HEK293T (cell line): ENCODE results near the gene HCN3.
A peak's percentile ranks its signal among the peaks of the same experiment; 100 is the strongest.

Experiments
- CTCF ChIA-PET: fragments of 350-600 bp; formaldehyde crosslinking; extraction: SDS; loops from one replicate; lab custom pipeline; 2021; ENCODE audit warnings: antibody characterized with exemption, inconsistent platforms; lab: Yijun Ruan, JAX
- POLR2A ChIA-PET: fragments of 350-600 bp; formaldehyde crosslinking; extraction: SDS; loops from one replicate; lab custom pipeline; 2020; ENCODE audit warnings: antibody characterized with exemption, inconsistent platforms; lab: Yijun Ruan, JAX
- DNase-seq: peaks from one replicate; pipeline ENCODE4 v3.0.0; 2012; ENCODE audit warnings: mixed read lengths; ENCODE audit errors: extremely low spot score
- ARNT ChIP-seq: fragments of 450-650 bp; IDR thresholded peaks from 2 replicates; pipeline ENCODE4 v1.6.1; 2017; ENCODE audit warnings: mild to moderate bottlenecking
- BHLHE40 ChIP-seq: fragments of 450-650 bp; IDR thresholded peaks from 2 replicates; pipeline ENCODE4 v1.6.1; 2016; ENCODE audit warnings: mild to moderate bottlenecking, moderate library complexity, borderline replicate concordance
- CTBP1 ChIP-seq: fragments of 450-650 bp; IDR thresholded peaks from 2 replicates; pipeline ENCODE4 v1.6.1; 2016; ENCODE audit warnings: borderline replicate concordance
- ELF4 ChIP-seq: fragments of 450-650 bp; IDR thresholded peaks from 2 replicates; pipeline ENCODE4 v1.6.1; 2017; ENCODE audit warnings: antibody characterized with exemption
- FOXA1 ChIP-seq: fragments of 450-650 bp; IDR thresholded peaks from 2 replicates; pipeline ENCODE4 v1.6.1; 2016; ENCODE audit warnings: mild to moderate bottlenecking
- FOXK2 ChIP-seq: fragments of 450-650 bp; IDR thresholded peaks from 2 replicates; pipeline ENCODE4 v1.6.1; 2016; ENCODE audit warnings: mild to moderate bottlenecking
- FOXM1 ChIP-seq: fragments of 450-650 bp; IDR thresholded peaks from 2 replicates; pipeline ENCODE4 v1.6.1; 2017; ENCODE audit warnings: mild to moderate bottlenecking, borderline replicate concordance
- HDGF ChIP-seq: fragments of 450-650 bp; IDR thresholded peaks from 2 replicates; pipeline ENCODE4 v1.6.1; 2017; ENCODE audit warnings: antibody characterized with exemption, borderline replicate concordance
- L3MBTL2 ChIP-seq: fragments of 450-650 bp; conservative IDR thresholded peaks from 2 replicates; pipeline ENCODE4 v1.6.1; 2016; ENCODE audit warnings: mild to moderate bottlenecking
- LEF1 ChIP-seq: fragments of 450-650 bp; IDR thresholded peaks from 2 replicates; pipeline ENCODE4 v1.6.1; 2017; ENCODE audit warnings: mild to moderate bottlenecking, borderline replicate concordance
- NFRKB ChIP-seq: fragments of 450-650 bp; IDR thresholded peaks from 2 replicates; pipeline ENCODE4 v1.6.1; 2016; ENCODE audit warnings: mild to moderate bottlenecking, moderate library complexity
- PKNOX1 ChIP-seq: fragments of 450-650 bp; IDR thresholded peaks from 2 replicates; pipeline ENCODE4 v1.6.1; 2016
- SP1 ChIP-seq: fragments of 450-650 bp; IDR thresholded peaks from 2 replicates; pipeline ENCODE4 v1.6.1; 2017
- SUZ12 ChIP-seq: fragments of 450-650 bp; IDR thresholded peaks from 2 replicates; pipeline ENCODE4 v1.6.1; 2016; ENCODE audit warnings: mild to moderate bottlenecking
- TARDBP ChIP-seq: fragments of 450-650 bp; IDR thresholded peaks from 2 replicates; pipeline ENCODE4 v1.6.1; 2016
- ZNF384 ChIP-seq: fragments of 450-650 bp; IDR thresholded peaks from 2 replicates; pipeline ENCODE4 v1.6.1; 2016

The HCN3 gene

GRCh38 chr1:155309423-155310021, 32.3 kb downstream of the HCN3 start:
- POLR2A ChIA-PET: interaction anchor here (1.2 kb wide), 1 partner anchor 13 kb away, joined by 3 read pairs; no protein-coding TSS in a partner anchor
- peak; percentile 31 for DNase-seq
- CTCF ChIA-PET: no interaction called here
- no peak for TF ChIP-seq SP1
- TF ChIP-seq FOXM1: no peak
- TF ChIP-seq CTBP1: no peak
- TF ChIP-seq ARNT: no peak
- no peak for TF ChIP-seq FOXA1
- no peak for TF ChIP-seq NFRKB
- TF ChIP-seq PKNOX1: no peak
- TF ChIP-seq ELF4: no peak
- TF ChIP-seq FOXK2: no peak
- TF ChIP-seq ZNF384: no peak
- no peak for TF ChIP-seq BHLHE40
- TF ChIP-seq L3MBTL2: no peak
- TF ChIP-seq LEF1: no peak
- TF ChIP-seq SUZ12: no peak
- TF ChIP-seq HDGF: no peak
- no peak for TF ChIP-seq TARDBP

GRCh38 chr1:155313261-155313660, 36.0 kb downstream of the HCN3 start:
- TF ChIP-seq L3MBTL2: no peak
- TF ChIP-seq FOXK2: no peak
- TF ChIP-seq PKNOX1: no peak
- no peak for TF ChIP-seq SP1
- TF ChIP-seq ELF4: no peak
- no peak for TF ChIP-seq HDGF
- TF ChIP-seq ARNT: no peak
- no peak for TF ChIP-seq CTBP1
- no peak for TF ChIP-seq FOXA1
- TF ChIP-seq FOXM1: no peak
- TF ChIP-seq LEF1: no peak
- no peak for TF ChIP-seq ZNF384
- no peak for TF ChIP-seq BHLHE40
- TF ChIP-seq NFRKB: no peak
- TF ChIP-seq SUZ12: no peak
- no peak for TF ChIP-seq TARDBP
- DNase-seq: no peak
- ChIA-PET CTCF (interaction anchor here (1.5 kb wide), 1 partner anchor 9 kb away, joined by 4 read pairs; no protein-coding TSS in a partner anchor), POLR2A (interaction anchor here (1.2 to 2.6 kb wide), 2 partner anchors 11 to 51 kb away, joined by 3 to 11 read pairs; partner anchors contain the start of gene SCAMP3)

- no peak for TF ChIP-seq HDGF
- no peak for TF ChIP-seq FOXK2
- TF ChIP-seq L3MBTL2: no peak
- TF ChIP-seq SP1: no peak
- no peak for TF ChIP-seq ARNT
- TF ChIP-seq CTBP1: no peak
- TF ChIP-seq TARDBP: no peak
- TF ChIP-seq FOXA1: no peak
- no peak for TF ChIP-seq NFRKB
- TF ChIP-seq FOXM1: no peak
- no peak for TF ChIP-seq ELF4
- no peak for TF ChIP-seq ZNF384
- no peak for TF ChIP-seq PKNOX1
- TF ChIP-seq BHLHE40: no peak
- TF ChIP-seq LEF1: no peak
- no peak for TF ChIP-seq SUZ12
- CTCF ChIA-PET: interaction anchor here (1.3 to 3.1 kb wide), 2 partner anchors 38 to 66 kb away, joined by 3 to 12 read pairs; no protein-coding TSS in a partner anchor
- POLR2A ChIA-PET: interaction anchor here (0.8 to 1.3 kb wide), 3 partner anchors 9 to 66 kb away, joined by 3 to 5 read pairs (median 4); partner anchors contain the start of gene FDPS
- DNase-seq: no peak
Observed at GRCh38 chr1:155316922-155317321, 39.7 kb downstream of the HCN3 start.

GRCh38 chr1:155318082-155318481, 40.8 kb downstream of the HCN3 start:
- TF ChIP-seq HDGF (no peak), FOXA1 (no peak), ZNF384 (no peak), FOXK2 (no peak), PKNOX1 (no peak), CTBP1 (no peak), L3MBTL2 (no peak), LEF1 (no peak), SUZ12 (no peak), NFRKB (no peak), SP1 (no peak), ARNT (no peak), BHLHE40 (no peak), FOXM1 (no peak), TARDBP (no peak)
- ChIA-PET CTCF (interaction anchor here (1.3 to 3.1 kb wide), 2 partner anchors 39 to 67 kb away, joined by 3 to 12 read pairs; no protein-coding TSS in a partner anchor), POLR2A (interaction anchor here (0.9 to 2.2 kb wide), 5 partner anchors 10 to 124 kb away, joined by 4 to 8 read pairs (median 5); partner anchors contain the start of genes CLK2 and FDPS)

GRCh38 chr1:155319536-155319935, 42.3 kb downstream of the HCN3 start:
- POLR2A ChIA-PET: interaction anchor here (1.0 to 2.2 kb wide), 4 partner anchors 12 to 126 kb away, joined by 3 to 8 read pairs (median 6); no protein-coding TSS in a partner anchor
- CTCF ChIA-PET: interaction anchor here (0.5 to 7.5 kb wide), 2 partner anchors 68 to 393 kb away, joined by 3 to 62 read pairs; no protein-coding TSS in a partner anchor
- DNase-seq: no peak
- TF ChIP-seq FOXK2 (no peak), TARDBP (no peak), ZNF384 (no peak), HDGF (no peak), SP1 (no peak), FOXM1 (no peak)

More at GRCh38 chr1:155318082-155318481, 40.8 kb downstream of the HCN3 start:
- no peak for DNase-seq
